Activated CD4-positive, alpha-beta T cell treated with anti-CD3 and anti-CD28 coated beads, Interleukin-2, amount 50 U/mL, for 48 hours (primary cell): ENCODE measurements around the gene VPS41.
"Not testable (repeated sequence)": the region's sequence is repeated elsewhere in the genome, so short reads cannot be mapped to it uniquely, and the experiment has no call there.

Experiments used
- DNase-seq, 2 experiments: peaks; one replicate each; pipeline ENCODE4 v3.0.0-alpha.2; 2020

The VPS41 gene

GRCh38 chr7:38908759-38909335 is at the start of gene VPS41:
Gene VPS41 (minus strand): TSS chr7:38909191. CDS start chr7:38909174, 17 bp downstream.
- peak; percentile 71 to 77 for DNase-seq

DNA sequence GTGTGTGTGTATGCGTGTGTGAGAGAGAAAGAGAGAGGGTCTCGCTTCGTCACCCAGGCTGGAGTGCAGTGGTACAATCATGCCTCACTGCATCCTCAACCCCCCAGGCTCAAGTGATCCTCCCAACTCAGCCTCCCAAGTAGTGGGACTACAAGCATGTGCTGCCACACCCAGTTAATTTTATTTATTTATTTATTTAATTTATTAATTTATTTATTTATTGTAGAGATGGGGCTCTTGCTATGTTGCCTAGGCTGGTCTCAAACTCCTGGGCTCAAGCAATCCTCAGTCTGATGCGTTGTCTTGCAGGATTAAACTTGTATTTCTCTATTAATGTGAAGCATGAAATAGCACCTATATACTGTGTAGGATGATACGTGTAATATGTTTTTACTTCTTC is 46.9 kb upstream of the VPS41 start:
- DNase-seq = no peak

DNA sequence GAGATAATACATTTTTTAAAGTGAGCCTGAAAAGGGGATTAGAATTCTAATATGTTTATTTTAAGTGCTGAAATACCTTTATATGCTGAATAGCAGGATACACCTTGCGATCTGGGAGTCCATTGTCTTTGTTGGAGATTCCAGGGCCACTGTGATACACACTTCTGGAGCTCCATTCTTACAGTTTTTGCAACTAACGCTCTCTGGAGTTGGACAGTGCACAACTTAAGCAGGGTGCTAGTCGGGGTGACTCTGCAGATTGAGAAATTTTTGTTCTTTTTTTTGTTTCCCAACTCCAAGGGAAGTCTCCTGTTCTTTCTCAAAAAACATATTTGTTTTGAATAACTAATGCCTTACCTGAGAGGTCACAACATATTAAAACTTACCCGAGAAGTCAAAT is 45.0 kb upstream of the VPS41 start:
- DNase-seq = no peak

DNA sequence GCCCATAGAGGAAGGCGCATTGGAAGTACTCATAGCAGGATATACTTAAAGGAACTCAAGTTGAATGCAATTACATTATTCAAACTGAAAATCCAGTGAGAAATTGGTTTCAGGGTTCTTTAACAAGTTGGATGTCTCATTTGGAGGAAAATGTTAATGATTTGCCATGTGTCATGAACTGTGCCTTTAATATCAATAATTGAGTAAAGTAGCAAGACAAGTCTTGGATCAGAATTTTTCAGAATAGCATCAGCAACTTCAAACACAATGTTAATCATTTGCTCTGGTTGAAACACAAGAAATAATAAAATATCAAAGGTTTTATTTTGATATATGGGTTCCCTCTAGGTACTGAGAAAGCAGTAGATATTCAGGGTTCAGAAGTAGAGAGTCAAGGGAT is 44.2 kb upstream of the VPS41 start:
- no peak for DNase-seq

DNA sequence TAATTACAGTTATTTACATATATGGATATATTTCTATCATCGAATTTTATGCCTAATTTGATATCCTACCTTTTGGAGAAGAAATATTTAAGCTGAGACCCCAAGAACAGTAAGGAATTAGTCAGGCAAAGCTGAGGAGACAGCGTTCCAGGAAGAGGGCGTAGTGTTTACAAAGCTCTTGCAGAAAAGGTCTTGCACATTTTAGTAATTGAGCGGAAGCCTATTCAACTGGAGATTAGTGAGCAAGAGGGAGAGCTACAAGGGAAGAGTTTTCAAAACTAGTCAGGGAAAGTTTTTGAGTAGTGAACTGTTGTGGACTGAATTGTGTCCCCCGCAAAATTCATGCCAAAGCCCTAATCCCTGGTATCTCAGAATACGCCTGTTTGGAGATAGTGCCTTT is 42.2 kb upstream of the VPS41 start:
- DNase-seq = no peak

- DNase-seq = no peak
These were observed 41.3 kb upstream of the VPS41 start for GRCh38 chr7:38950309-38950708.

GRCh38 chr7:38947541-38947940 is 38.5 kb upstream of the VPS41 start:
- DNase-seq = not testable (repeated sequence)

GRCh38 chr7:38942431-38943051 is 33.5 kb upstream of the VPS41 start:
- DNase-seq = no peak

GRCh38 chr7:38940774-38941173 is 31.8 kb upstream of the VPS41 start:
- DNase-seq = no peak

DNA sequence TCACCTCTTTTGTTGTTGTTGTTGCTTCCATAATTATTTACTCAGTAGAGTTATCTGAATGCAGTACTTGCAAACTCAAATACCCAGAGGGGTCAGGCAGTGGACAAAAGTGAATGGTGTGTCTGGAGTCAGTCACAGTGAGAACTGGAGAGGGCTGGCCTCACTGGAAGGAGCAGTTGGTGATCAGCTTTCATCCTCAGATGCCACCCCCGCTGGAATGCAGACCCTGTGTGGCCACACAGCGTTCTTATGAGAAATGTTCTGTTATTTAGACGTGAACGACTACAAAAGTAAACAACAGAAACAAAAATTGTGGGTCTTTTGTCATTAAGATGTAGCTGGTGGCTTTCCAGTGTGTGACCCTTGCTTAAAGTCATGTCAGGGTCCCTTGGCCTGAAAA is 29.6 kb upstream of the VPS41 start:
- no peak for DNase-seq

- DNase-seq = no peak
These were observed 29.1 kb upstream of the VPS41 start for GRCh38 chr7:38938001-38938485.

GRCh38 chr7:38936641-38937040 is 27.6 kb upstream of the VPS41 start:
- DNase-seq = no peak

- DNase-seq = no peak
These were observed 25.5 kb upstream of the VPS41 start for GRCh38 chr7:38934536-38934935.

DNA sequence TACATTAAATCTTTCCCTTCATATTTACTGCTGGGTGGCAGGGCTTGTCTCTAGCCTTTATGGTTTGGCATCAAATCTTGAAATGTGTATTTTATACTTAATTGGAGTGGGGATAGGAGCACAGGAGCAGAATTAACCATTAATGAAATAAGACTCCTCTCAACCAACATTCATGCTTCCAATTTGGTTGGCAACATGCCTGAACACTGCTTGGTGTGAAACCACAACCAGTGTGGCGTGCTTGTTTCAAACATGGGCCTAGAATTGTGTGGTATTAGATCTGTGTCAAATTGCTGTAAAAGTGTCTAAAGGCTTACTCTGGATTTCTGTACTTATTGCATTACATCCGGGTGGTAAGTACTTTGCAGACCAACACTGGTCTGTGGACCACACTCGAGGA is 25.1 kb upstream of the VPS41 start:
- DNase-seq = no peak

GRCh38 chr7:38932509-38933168 is 23.6 kb upstream of the VPS41 start:
- peak; percentile 61 to 70 for DNase-seq

- DNase-seq = no peak
These were observed 20.6 kb upstream of the VPS41 start for GRCh38 chr7:38929460-38930171.

DNA sequence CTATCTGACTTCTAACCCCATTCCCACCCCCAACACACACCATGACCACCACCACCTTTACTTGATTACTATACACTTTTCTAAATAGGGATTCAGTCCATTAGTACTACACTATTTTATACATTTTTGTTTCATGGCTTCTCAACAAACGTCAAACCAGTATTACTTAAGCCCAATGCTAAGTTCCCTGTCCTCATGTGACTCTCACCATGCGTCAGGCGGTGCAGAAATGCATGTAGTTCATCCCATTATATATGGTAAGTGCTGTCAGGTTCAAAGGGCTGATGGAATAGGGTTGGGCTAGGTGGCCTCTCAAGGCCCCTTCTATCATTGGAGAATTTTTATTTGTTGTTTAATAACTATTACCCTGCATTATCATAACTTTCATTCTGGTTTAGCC is 19.5 kb upstream of the VPS41 start:
- no peak for DNase-seq

DNA sequence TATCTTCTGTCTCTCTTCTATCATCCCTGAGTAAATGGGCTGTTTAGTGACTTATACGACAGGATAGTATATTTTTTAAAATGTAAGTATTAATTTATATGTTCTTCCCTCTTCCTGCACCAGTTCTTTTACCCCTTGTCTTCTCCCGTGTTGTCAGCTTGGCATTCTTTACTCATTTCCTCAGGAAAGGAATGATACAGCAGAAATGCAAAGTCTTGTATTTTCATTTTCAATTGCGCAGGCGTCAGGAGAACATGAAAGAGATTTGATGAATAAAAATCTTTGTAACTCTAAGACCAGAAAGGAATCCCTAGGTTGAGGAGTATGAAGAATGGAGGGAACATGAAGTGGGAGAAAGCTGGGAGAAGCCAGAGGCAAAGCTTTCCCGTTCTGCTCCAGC is 18.8 kb upstream of the VPS41 start:
- no peak for DNase-seq

DNA sequence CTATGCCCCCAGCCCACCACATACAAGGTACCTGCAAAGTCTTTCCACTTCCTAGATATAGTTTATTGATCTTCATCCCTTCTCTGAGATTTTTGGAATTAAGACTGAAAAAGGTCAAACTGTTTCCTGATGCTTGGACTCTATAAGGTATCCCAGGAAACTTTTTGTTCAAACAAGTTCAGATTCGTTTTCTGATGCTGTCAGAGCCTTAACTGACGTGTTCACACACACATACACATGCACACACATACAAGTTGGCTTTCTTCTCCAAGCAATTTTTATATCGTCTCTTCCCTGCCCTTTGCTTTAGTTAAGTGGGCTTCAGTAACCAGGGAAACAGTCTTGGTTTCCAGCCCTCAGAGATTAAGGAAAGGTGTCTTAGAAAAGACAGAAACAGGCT is 11.7 kb upstream of the VPS41 start:
- no peak for DNase-seq

DNA sequence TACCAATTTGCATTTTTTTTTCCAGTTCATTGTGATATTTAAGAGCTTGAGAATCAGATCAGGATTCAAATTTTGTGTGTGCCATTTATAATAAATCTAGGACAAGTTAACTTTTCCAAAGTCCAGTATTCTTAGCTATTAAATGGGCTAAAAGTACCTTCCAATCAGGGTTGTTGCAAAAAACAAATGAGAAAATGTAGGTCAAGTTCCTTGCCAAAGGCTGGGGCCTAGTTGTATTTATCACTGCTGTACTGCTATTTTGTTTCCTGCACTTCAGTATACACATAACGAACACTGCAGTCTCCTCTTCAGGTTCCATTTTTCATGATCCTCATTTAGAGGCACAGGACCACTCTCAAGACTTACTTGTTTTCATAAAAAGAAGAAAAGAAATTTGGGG is 7.4 kb upstream of the VPS41 start:
- no peak for DNase-seq

- no peak for DNase-seq
These were observed 879 bp upstream of the VPS41 start for GRCh38 chr7:38909870-38910269.

GRCh38 chr7:38907766-38908165 is 1.2 kb downstream of the VPS41 start:
- DNase-seq = no peak

DNA sequence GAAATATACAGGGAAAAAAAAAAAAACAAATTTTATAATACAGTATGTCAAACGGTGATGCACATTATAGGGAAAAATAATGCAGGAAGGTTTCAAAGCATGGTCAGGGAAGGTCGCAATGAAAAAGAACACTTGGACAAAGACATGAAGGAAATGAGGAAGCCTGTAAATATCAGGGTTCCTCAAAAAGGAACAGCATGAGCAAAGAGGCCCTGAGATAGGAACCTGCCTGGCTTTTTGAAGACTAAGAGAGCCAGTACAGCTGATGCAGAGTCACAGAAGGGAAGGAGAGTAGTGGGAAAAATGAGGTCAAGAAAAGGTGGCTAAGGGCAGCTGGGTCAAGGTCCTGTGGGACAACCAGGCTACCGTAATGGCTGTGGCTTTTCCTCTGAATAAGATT is 1.9 kb downstream of the VPS41 start:
- no peak for DNase-seq
